HepG2 (cell line): ENCODE data around the gene ATN1. TPM values are rescaled to one million over a fixed set of nuclear protein-coding genes. Genes with fewer than 3 reads are reported as not detected.
A peak's percentile ranks its signal among the peaks of the same experiment; 100 is the strongest.

Experiments used
- FOSL1 ChIP-seq: sonication (generic); formaldehyde crosslinking; IDR thresholded peaks from 2 replicates; pipeline ENCODE4 v1.9.0; 2021; ENCODE audit warnings: missing genetic modification reagents, borderline replicate concordance
- FOXO1 ChIP-seq: sonication (generic); formaldehyde crosslinking; IDR thresholded peaks from 2 replicates; pipeline ENCODE4 v1.4.0; 2020; ENCODE audit warnings: missing genetic modification reagents
- GABPB1 ChIP-seq: IDR thresholded peaks from 2 replicates; pipeline ENCODE4 v1.6.1; 2016; ENCODE audit warnings: mild to moderate bottlenecking, missing genetic modification reagents, moderate library complexity, missing compliant biosample characterization
- HNRNPLL ChIP-seq: fragments of 200-400 bp; formaldehyde crosslinking; IDR thresholded peaks from 2 replicates; pipeline ENCODE4 v1.6.1; 2017; ENCODE audit warnings: mild to moderate bottlenecking, low read depth, low read length; ENCODE audit not compliant: poor library complexity, severe bottlenecking
- LCORL ChIP-seq, 2 experiments: fragments of 450-650 bp in 1 of 2; sonication (generic) in 1 of 2; formaldehyde crosslinking in 1 of 2; IDR thresholded peaks; 2 replicates each; pipeline versions ENCODE4 v1.5.0 to v1.6.1; 2017 to 2020; ENCODE audit warnings: antibody characterized with exemption in 1 of 2, missing genetic modification reagents in 1 of 2
- MAFG ChIP-seq: sonication (generic); formaldehyde crosslinking; IDR thresholded peaks from 2 replicates; pipeline ENCODE4 v1.5.1; 2020; ENCODE audit warnings: mild to moderate bottlenecking, missing genetic modification reagents
- NRL ChIP-seq: sonication (generic); formaldehyde crosslinking; IDR thresholded peaks from 2 replicates; pipeline ENCODE4 v1.5.0; 2020; ENCODE audit warnings: missing genetic modification reagents, mild to moderate bottlenecking, moderate library complexity, borderline replicate concordance
- SAP130 ChIP-seq: IDR thresholded peaks from 2 replicates; pipeline ENCODE4 v1.6.1; 2016; ENCODE audit warnings: low read depth
- SKI ChIP-seq: fragments of 450-650 bp; IDR thresholded peaks from one replicate; pipeline ENCODE4 v1.6.1; 2018; ENCODE audit warnings: mild to moderate bottlenecking; ENCODE audit not compliant: partially characterized antibody
- YEATS4 ChIP-seq: sonication (generic); formaldehyde crosslinking; IDR thresholded peaks from 2 replicates; pipeline ENCODE4 v1.4.0; 2020; ENCODE audit warnings: missing genetic modification reagents, borderline replicate concordance
- ZNF20 ChIP-seq: sonication (generic); formaldehyde crosslinking; IDR thresholded peaks from 2 replicates; pipeline ENCODE4 v1.4.0; 2020; ENCODE audit warnings: mild to moderate bottlenecking, moderate library complexity, missing genetic modification reagents
- polyA plus RNA-seq, 8 experiments: library from polyadenylated mRNA; depleted of rRNA in 3 of 8; stranded (reverse) in 7 of 8; unstranded in 1 of 8; fragments of >200 nt; fragmentation: Illumina TruSeq in 4 of 8; extraction: Trizol in 4 of 8; gene quantifications; 2 replicates each; pipeline versions ENCODE4 v1.2.1 to v1.2.3, GENCODE V29; 2011 to 2016; ENCODE audit warnings: low read depth in 4 of 8, missing spikeins in 1 of 8, mixed read lengths in 1 of 8; ENCODE audit not compliant: insufficient read depth in 1 of 8
- total RNA-seq, 5 experiments: library from RNA; depleted of rRNA; stranded (reverse); fragments of >200 nt; fragmentation: Illumina TruSeq; extraction: Trizol; gene quantifications; 2 replicates each; pipeline ENCODE4 v1.2.3, GENCODE V29; 2016; ENCODE audit warnings: low read depth in 1 of 5
- TF ChIP-seq, protein P1 (sequence below): sonication (generic); formaldehyde crosslinking; IDR thresholded peaks from one replicate; pipeline ENCODE4 v1.5.1; 2020; ENCODE audit warnings: mild to moderate bottlenecking, missing genetic modification reagents; ENCODE audit errors: not compliant biosample characterization
- TF ChIP-seq, protein P2 (sequence below): sonication (generic); formaldehyde crosslinking; IDR thresholded peaks from 2 replicates; pipeline ENCODE4 v1.8.0; 2022; ENCODE audit warnings: missing genetic modification reagents, mild to moderate bottlenecking, inconsistent platforms, borderline replicate concordance
- TF ChIP-seq, protein P3 (sequence below): sonication (generic); formaldehyde crosslinking; IDR thresholded peaks from 2 replicates; pipeline ENCODE4 v1.5.1; 2020; ENCODE audit warnings: missing genetic modification reagents, mild to moderate bottlenecking, borderline replicate concordance
- TF ChIP-seq, protein P4 (sequence below): sonication (generic); formaldehyde crosslinking; IDR thresholded peaks from 2 replicates; pipeline ENCODE4 v1.5.0; 2020; ENCODE audit warnings: mild to moderate bottlenecking, missing genetic modification reagents

ATN1 gene
- total and polyA plus RNA-seq, 2 of the 13 experiments (the other 11 are each of a cell fraction or from before 2014, with no cell fraction given): 2.1 to 8.6 TPM

DNA sequence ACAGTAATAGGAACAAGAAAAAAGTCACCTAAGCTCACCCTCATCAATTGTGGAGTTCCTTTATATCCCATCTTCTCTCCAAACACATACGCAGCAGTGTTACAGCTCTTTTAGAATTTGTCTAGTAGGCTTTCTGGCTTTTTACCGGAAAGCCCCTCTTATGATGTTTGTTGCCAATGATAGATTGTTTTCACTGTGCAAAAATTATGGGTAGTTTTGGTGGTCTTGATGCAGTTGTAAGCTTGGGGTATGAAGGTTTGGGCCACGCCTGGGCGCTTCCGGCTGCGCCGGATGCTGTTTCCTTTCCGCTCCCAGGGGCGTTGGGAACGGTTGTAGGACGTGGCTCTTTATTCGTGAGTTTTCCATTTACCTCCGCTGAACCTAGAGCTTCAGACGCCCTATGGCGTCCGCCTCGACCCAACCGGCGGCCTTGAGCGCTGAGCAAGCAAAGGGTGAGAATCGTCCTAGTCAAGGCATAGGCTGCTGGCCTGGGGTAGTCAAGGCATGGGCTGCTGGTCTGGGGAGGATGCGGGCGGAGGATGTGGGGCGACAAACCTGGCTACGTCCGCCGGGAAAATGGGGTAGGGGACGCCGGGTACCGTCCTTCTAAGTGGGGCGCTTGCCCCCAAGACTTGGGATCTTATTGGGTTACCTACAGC is 16.1 kb downstream of the ATN1 start, which contains the start of the genes C12orf57 and RNU7-1 (continued):
- TF ChIP-seq, protein P1, sequence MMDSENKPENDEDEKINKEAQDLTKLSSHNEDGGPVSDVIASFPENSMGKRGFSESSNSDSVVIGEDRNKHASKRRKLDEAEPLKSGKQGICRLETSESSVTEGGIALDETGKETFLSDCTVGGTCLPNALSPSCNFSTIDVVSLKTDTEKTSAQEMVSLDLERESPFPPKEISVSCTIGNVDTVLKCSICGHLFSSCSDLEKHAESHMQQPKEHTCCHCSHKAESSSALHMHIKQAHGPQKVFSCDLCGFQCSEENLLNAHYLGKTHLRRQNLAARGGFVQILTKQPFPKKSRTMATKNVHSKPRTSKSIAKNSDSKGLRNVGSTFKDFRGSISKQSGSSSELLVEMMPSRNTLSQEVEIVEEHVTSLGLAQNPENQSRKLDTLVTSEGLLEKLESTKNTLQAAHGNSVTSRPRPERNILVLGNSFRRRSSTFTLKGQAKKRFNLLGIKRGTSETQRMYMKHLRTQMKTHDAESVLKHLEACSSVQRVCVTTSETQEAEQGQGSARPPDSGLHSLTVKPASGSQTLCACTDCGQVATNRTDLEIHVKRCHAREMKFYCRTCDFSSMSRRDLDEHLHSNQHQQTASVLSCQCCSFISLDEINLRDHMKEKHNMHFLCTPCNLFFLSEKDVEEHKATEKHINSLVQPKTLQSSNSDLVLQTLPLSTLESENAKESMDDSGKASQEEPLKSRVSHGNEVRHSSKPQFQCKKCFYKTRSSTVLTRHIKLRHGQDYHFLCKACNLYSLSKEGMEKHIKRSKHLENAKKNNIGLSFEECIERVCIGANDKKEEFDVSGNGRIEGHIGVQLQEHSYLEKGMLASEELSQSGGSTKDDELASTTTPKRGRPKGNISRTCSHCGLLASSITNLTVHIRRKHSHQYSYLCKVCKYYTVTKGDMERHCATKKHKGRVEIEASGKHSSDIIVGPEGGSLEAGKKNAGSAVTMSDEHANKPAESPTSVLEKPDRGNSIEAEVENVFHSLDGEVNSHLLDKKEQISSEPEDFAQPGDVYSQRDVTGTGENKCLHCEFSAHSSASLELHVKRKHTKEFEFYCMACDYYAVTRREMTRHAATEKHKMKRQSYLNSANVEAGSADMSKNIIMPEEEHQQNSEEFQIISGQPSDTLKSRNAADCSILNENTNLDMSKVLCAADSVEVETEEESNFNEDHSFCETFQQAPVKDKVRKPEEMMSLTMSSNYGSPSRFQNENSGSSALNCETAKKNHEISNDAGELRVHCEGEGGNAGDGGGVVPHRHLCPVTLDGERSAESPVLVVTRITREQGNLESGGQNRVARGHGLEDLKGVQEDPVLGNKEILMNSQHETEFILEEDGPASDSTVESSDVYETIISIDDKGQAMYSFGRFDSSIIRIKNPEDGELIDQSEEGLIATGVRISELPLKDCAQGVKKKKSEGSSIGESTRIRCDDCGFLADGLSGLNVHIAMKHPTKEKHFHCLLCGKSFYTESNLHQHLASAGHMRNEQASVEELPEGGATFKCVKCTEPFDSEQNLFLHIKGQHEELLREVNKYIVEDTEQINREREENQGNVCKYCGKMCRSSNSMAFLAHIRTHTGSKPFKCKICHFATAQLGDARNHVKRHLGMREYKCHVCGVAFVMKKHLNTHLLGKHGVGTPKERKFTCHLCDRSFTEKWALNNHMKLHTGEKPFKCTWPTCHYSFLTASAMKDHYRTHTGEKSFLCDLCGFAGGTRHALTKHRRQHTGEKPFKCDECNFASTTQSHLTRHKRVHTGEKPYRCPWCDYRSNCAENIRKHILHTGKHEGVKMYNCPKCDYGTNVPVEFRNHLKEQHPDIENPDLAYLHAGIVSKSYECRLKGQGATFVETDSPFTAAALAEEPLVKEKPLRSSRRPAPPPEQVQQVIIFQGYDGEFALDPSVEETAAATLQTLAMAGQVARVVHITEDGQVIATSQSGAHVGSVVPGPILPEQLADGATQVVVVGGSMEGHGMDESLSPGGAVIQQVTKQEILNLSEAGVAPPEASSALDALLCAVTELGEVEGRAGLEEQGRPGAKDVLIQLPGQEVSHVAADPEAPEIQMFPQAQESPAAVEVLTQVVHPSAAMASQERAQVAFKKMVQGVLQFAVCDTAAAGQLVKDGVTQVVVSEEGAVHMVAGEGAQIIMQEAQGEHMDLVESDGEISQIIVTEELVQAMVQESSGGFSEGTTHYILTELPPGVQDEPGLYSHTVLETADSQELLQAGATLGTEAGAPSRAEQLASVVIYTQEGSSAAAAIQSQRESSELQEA (CRISPR knock-in tag): no peak
- 0 out of 2 replicates have a peak, but pooled peaks have one; percentile 9 for TF ChIP-seq FOSL1
- TF ChIP-seq, protein P2, sequence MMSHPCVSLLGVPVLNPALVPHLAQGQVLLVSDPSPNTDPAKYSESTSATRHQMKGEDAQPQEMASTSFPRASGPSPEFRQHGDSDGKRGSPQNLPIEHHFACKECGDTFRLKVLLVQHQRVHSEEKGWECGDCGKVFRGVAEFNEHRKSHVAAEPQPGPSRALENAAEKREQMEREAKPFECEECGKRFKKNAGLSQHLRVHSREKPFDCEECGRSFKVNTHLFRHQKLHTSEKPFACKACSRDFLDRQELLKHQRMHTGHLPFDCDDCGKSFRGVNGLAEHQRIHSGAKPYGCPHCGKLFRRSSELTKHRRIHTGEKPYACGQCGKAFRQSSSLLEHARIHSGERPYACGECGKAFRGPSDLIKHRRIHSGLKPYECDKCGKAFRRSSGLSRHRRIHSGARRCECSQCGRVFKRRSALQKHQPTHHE (CRISPR knock-in tag): peak; percentile 38; the same call in 1 of the 2 replicates
- no peak for TF ChIP-seq SKI
- TF ChIP-seq, protein P3, sequence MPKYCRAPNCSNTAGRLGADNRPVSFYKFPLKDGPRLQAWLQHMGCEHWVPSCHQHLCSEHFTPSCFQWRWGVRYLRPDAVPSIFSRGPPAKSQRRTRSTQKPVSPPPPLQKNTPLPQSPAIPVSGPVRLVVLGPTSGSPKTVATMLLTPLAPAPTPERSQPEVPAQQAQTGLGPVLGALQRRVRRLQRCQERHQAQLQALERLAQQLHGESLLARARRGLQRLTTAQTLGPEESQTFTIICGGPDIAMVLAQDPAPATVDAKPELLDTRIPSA (CRISPR knock-in tag): no peak
- TF ChIP-seq SAP130 (CRISPR knock-in tag): peak; percentile 86
- TF ChIP-seq ZNF20 (CRISPR knock-in tag): 0 out of 2 replicates have a peak, but pooled peaks have one; percentile 59
- no peak for TF ChIP-seq MAFG (CRISPR knock-in tag)
- peak; percentile 32; the same call in 1 of the 2 replicates for TF ChIP-seq LCORL (IDR thresholded peaks at IDR 0.05)
- TF ChIP-seq LCORL (CRISPR knock-in tag; IDR thresholded peaks at IDR 0.05): 0 out of 2 replicates have a peak, but pooled peaks have one; percentile 28
- no peak for TF ChIP-seq HNRNPLL
- peak; percentile 62 for TF ChIP-seq GABPB1 (CRISPR knock-in tag)
- TF ChIP-seq, protein P4, sequence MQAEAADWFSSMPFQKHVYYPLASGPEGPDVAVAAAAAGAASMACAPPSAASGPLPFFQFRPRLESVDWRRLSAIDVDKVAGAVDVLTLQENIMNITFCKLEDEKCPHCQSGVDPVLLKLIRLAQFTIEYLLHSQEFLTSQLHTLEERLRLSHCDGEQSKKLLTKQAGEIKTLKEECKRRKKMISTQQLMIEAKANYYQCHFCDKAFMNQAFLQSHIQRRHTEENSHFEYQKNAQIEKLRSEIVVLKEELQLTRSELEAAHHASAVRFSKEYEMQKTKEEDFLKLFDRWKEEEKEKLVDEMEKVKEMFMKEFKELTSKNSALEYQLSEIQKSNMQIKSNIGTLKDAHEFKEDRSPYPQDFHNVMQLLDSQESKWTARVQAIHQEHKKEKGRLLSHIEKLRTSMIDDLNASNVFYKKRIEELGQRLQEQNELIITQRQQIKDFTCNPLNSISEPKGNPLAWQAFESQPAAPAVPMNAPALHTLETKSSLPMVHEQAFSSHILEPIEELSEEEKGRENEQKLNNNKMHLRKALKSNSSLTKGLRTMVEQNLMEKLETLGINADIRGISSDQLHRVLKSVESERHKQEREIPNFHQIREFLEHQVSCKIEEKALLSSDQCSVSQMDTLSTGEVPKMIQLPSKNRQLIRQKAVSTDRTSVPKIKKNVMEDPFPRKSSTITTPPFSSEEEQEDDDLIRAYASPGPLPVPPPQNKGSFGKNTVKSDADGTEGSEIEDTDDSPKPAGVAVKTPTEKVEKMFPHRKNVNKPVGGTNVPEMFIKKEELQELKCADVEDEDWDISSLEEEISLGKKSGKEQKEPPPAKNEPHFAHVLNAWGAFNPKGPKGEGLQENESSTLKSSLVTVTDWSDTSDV: no peak; the same call in 1 of the 2 replicates
- peak; percentile 39; the same call in 1 of the 2 replicates for TF ChIP-seq FOXO1 (CRISPR knock-in tag)
- peak; percentile 32; the same call in 1 of the 2 replicates for TF ChIP-seq NRL
- TF ChIP-seq YEATS4 (CRISPR knock-in tag): peak; percentile 64
